ENCODE results near the gene TMEM141. TPM values are rescaled to one million over a fixed set of nuclear protein-coding genes. Genes with fewer than 3 reads are reported as not detected.

The TMEM141 gene
- total and polyA plus RNA-seq, 2 of the 8 experiments (the other 6 are each of a cell fraction or from before 2014, with no cell fraction given), result 51.1 to 137 TPM

DNA sequence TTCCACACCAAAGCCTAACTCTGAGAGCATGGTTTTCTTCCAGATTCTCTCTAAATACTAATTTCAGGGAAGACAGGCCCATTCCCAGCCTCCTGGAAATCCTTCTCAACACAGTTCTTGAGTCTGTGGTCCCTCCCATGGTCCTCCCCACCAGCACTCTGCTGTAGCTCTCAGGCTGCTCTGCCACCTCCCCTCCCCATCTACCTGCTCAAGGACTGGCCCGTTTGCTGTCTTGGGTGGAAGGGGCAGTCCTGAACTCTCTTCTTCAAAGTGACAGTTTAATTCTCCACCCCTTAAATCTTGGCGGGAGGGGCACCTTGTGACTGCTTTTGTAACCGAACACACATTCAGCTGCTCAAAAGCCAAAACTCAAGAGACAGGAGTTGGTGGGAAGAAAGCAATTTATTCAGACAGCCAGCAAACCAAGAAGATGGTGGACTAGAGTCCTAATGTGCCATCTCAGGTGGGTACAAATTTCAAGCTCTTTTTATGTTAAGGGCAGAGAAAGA lies 19.2 kb upstream of the TMEM141 start:
- no peak for FAIRE-seq
- Histone ChIP-seq H2BK5ac (ENCODE audit: low read depth, low read length) (no peak overlapping the region), H2BK12ac (ENCODE audit: low read depth, low read length) (no peak overlapping the region), H3K79me2 (ENCODE audit: control insufficient read depth in 1 of 2, insufficient read depth in 2 of 2, low read length in 2 of 2) (no peaks in the 10 kb centered on the region), H4K20me1 (replicated peaks in 1 of 2; ENCODE audit: control insufficient read depth in 1 of 2, insufficient read depth in 2 of 2, low read length in 2 of 2) (no peaks in the 10 kb centered on the region), H3K9me3 (ENCODE audit: insufficient read depth in 2 of 2, low read depth in 1 of 2, low read length in 1 of 2) (peaks cover 0 to 7% of the 10 kb centered on the region in 2 experiments), H3K56ac (replicated peaks; ENCODE audit: insufficient read length, low read depth, low read length) (no peak overlapping the region), H3K4me3 (ENCODE audit: extremely low read depth in 1 of 4, insufficient read depth in 2 of 4, low read depth in 3 of 4, low read length in 4 of 4) (no peak overlapping the region), H3K27me3 (replicated peaks in 1 of 4; ENCODE audit: control insufficient read depth in 3 of 4, extremely low read depth in 1 of 4, insufficient read depth in 3 of 4, low read length in 3 of 4) (no peaks in the 10 kb centered on the region), H3K23me2 (ENCODE audit: low read depth, low read length) (no peaks in the 10 kb centered on the region), H2AFZ (ENCODE audit: low read length) (no peak overlapping the region), H2AK5ac (ENCODE audit: low read depth, low read length) (no peak overlapping the region), H4K91ac (replicated peaks; ENCODE audit: insufficient read length, low read length) (no peak overlapping the region), H3K79me1 (ENCODE audit: low read depth, low read length) (no peaks in the 10 kb centered on the region), H3K27ac (ENCODE audit: low read depth, low read length) (no peak overlapping the region), H3K4me1 (replicated peaks in 1 of 4; ENCODE audit: control insufficient read depth in 3 of 4, insufficient read depth in 4 of 4, low read length in 3 of 4) (no peaks in the 10 kb centered on the region), H4K5ac (ENCODE audit: insufficient read length, low read depth, low read length) (no peak overlapping the region), H2BK120ac (replicated peaks; ENCODE audit: low read depth, low read length) (no peak overlapping the region), H3K4me2 (ENCODE audit: insufficient read depth in 1 of 2, low read depth in 2 of 2, low read length in 2 of 2) (no peak overlapping the region), H2BK20ac (ENCODE audit: low read length) (no peak overlapping the region), H3K18ac (ENCODE audit: extremely low read depth, low read length) (no peak overlapping the region), H3K9ac (replicated peaks in 1 of 4; ENCODE audit: extremely low read depth in 1 of 4, low read depth in 3 of 4, low read length in 3 of 4) (no peak overlapping the region), H2BK15ac (ENCODE audit: low read length) (no peak overlapping the region), H3K4ac (replicated peaks; ENCODE audit: insufficient read length, low read depth, low read length) (no peak overlapping the region), H3K36me3 (ENCODE audit: control insufficient read depth in 2 of 4, insufficient read depth in 4 of 4, low read length in 3 of 4) (no peaks in the 10 kb centered on the region), H3K23ac (ENCODE audit: insufficient read length) (no peak overlapping the region), H4K8ac (ENCODE audit: extremely low read depth, insufficient read depth, low read length) (no peak overlapping the region), H3K14ac (ENCODE audit: insufficient read length) (no peak overlapping the region)
- ChIA-PET CTCF (ENCODE audit: partially characterized antibody) (interaction anchor here (0.8 to 9.6 kb wide), 8 partner anchors 7 to 391 kb away, joined by 3 to 88 read pairs (median 4); partner anchors contain the start of gene LCN8), POLR2A (ENCODE audit: partially characterized antibody) (interaction anchor here (0.6 kb wide), 1 partner anchor 209 kb away, joined by 3 read pairs; no protein-coding TSS in a partner anchor)
- 94% methylated on average over 3 of the region's 3 CpGs; no CpG with 5 or more reads in 1 of the 2 experiments for WGBS, 2 experiments (ENCODE audit: extremely low coverage in 1 of 2, insufficient coverage in 1 of 2, insufficient read length in 1 of 2, insufficient replicate concordance in 2 of 2, low coverage in 1 of 2, low lambda C conversion rate in 2 of 2, missing lambda C conversion rate in 1 of 2)
- DNase-seq (ENCODE audit: low read depth in 1 of 2, low spot score in 2 of 2), result no peak
- no peak for TF ChIP-seq BRCA1 (IDR thresholded peaks at IDR 0.05; ENCODE audit: low read depth, low read length)
- TF ChIP-seq, protein P1, sequence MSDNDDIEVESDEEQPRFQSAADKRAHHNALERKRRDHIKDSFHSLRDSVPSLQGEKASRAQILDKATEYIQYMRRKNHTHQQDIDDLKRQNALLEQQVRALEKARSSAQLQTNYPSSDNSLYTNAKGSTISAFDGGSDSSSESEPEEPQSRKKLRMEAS (IDR thresholded peaks at IDR 0.05), result no peak
- no peak for TF ChIP-seq KDM4A (IDR thresholded peaks at IDR 0.05; ENCODE audit: low read depth, low read length, severe bottlenecking)

All from H1 (cell line).